Measurements from ENCODE around the gene SLC30A1. TPM values are rescaled to one million over a fixed set of nuclear protein-coding genes. Genes with fewer than 3 reads are reported as not detected.

SLC30A1 gene
- total and polyA plus RNA-seq, 2 of the 13 experiments (the other 11 are each of a cell fraction or from before 2014, with no cell fraction given) = 5.9 to 24.4 TPM

DNA sequence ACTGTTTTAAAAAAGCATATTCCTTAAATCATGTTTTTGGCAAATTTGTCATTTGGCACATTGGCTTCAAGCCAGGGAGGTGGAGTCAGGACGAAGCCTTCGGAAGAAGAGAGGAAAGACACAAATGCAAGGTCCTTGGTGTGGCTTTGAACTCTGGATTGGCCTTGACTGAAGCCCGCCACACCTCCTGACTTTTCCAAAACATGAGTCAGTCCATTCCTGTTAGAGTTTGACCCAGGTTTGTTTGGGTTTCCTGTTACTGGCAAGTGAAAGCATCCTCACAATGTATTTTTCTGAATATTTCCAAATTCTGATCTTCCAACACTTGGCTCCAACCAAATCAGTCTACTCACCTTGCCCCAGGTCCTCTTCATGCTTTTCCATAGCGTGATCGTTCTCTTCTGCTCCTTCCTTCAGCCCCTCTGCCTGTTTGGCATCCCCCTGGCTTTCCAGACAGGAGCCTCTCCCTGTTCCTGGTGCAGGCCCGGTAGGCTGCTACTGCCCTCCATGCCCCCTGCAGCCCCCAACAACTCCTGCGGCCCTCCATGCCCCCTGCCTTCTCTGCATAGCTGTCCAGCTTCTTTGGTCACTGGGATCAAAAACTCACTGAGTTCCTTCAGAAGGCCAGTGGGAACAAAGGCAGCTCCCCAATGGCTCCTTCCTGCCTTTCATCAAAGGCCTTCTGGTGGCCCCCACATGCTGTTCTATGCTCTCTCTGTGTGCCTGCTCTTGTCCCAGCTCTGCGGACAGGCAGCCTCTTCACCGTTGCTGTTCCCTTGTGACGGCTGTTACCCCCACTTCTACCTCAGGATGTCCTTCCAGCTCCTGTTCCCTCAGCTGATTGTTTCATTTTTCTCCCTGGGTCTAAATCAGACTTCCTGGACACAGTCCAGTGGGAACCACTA is 30.4 kb upstream of the SLC30A1 start (continued):
- TF ChIP-seq, protein P1, sequence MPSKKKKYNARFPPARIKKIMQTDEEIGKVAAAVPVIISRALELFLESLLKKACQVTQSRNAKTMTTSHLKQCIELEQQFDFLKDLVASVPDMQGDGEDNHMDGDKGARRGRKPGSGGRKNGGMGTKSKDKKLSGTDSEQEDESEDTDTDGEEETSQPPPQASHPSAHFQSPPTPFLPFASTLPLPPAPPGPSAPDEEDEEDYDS (CRISPR knock-in tag; IDR thresholded peaks at IDR 0.05) = peak; percentile 54
- TF ChIP-seq NR2F1 (CRISPR knock-in tag; IDR thresholded peaks at IDR 0.05) = 0 out of 4 replicates have a peak, but pooled peaks of 1 of the 2 experiments have one; percentile 26

- ATAC-seq (no peak), FAIRE-seq (no peak), DNase-seq (ENCODE audit: low spot score) (no peak)
- intact Hi-C loops (cut with micrococcal nuclease; ENCODE audit: unreplicated experiment) = no loop called here
- TF ChIP-seq HNF4G (IDR thresholded peaks at IDR 0.05; ENCODE audit: borderline replicate concordance, low read depth, low read length) = 0 out of 2 replicates have a peak, but pooled peaks have one; percentile 6
- TF ChIP-seq HNF4G (CRISPR knock-in tag; IDR thresholded peaks at IDR 0.05; ENCODE audit: borderline replicate concordance, low read depth) = no peak
- no peak for TF ChIP-seq FOXK2 (IDR thresholded peaks at IDR 0.05)
- TF ChIP-seq SAP130 (CRISPR knock-in tag; IDR thresholded peaks at IDR 0.05; ENCODE audit: low read depth) = 0 out of 2 replicates have a peak, but pooled peaks have one; percentile 24
- TF ChIP-seq ZNF740 (CRISPR knock-in tag; IDR thresholded peaks at IDR 0.05) = no peak
- Histone ChIP-seq H3K9me3 (ENCODE audit: low read length) (no peaks in the 10 kb centered on the region), H3K79me2 (ENCODE audit: insufficient read depth, low read length) (peaks cover 21% of the 10 kb centered on the region), H3K27me3 (ENCODE audit: control insufficient read depth in 1 of 2, insufficient read depth in 2 of 2, low read length in 2 of 2) (no peaks in the 10 kb centered on the region), H2AFZ (ENCODE audit: low read length) (no peak overlapping the region), H3K4me2 (ENCODE audit: low read depth, low read length) (peak overlapping the region; percentile 68), H3K4me1 (ENCODE audit: insufficient read depth, low read length) (peaks cover 93% of the 10 kb centered on the region), H3K27ac (ENCODE audit: extremely low read length, insufficient read depth, low read length) (no peak overlapping the region), H3K36me3 (replicated peaks in 1 of 2; ENCODE audit: control insufficient read depth in 1 of 2, insufficient read depth in 2 of 2, low read length in 2 of 2) (no peaks in the 10 kb centered on the region), H3K4me3 (replicated peaks in 1 of 3; ENCODE audit: insufficient read depth in 1 of 3, low read depth in 2 of 3, low read length in 3 of 3) (peak overlapping the region in 1 of 3 experiments; percentile 65; a peak in 1 of 6 replicates), H4K20me1 (ENCODE audit: insufficient read depth, low read length) (no peaks in the 10 kb centered on the region), H3K9ac (ENCODE audit: insufficient read depth, low read depth, low read length) (no peak overlapping the region)
- ChIA-PET CTCF (ENCODE audit: low intra/inter-chr PET ratio, low total read pairs) (interaction anchor here (0.9 kb wide), 1 partner anchor 30 kb away, joined by 3 read pairs; no protein-coding TSS in a partner anchor), POLR2A (interaction anchor here (0.6 to 10.6 kb wide), 6 partner anchors 9 to 41 kb away, joined by 3 to 100 read pairs (median 8); partner anchors contain the start of gene SLC30A1)
- in situ Hi-C loops (cut with HindIII; ENCODE audit: extremely low pct_ligation_motif_present, low pct_unique_long_range_greater_than_20kb) = no loop called here
- WGBS (ENCODE audit: low lambda C conversion rate) = 68% methylated on average over 6 of the region's 6 CpGs
- BruUV-seq (replicated peaks) = no TSS peak
Measured at GRCh38 chr1:211607754-211608473, 29.0 kb upstream of the SLC30A1 start.

All from HepG2 (cell line).